ACC112 (cell line): ENCODE results near the gene HOXA10.

Experiments
- H2AFZ ChIP-seq: fragments of 200-600 bp; sonication (generic); one replicate; pipeline ENCODE4 v1.6.0; 2017; ENCODE audit warnings: antibody characterized with exemption, low read length; ENCODE audit not compliant: unreplicated experiment
- H3K27ac ChIP-seq: fragments of 200-600 bp; sonication (generic); 2 replicates; pipeline ENCODE4 v1.5.1; 2014; ENCODE audit warnings: low read depth, mild to moderate bottlenecking, antibody characterized with exemption, low read length, moderate library complexity
- H3K27me3 ChIP-seq: fragments of 200-600 bp; sonication (generic); 2 replicates; pipeline ENCODE4 v1.6.1; 2014; ENCODE audit warnings: mild to moderate bottlenecking, antibody characterized with exemption, low read length, moderate library complexity, mixed read lengths; ENCODE audit not compliant: insufficient read depth
- H3K36me3 ChIP-seq: fragments of 200-600 bp; sonication (generic); 2 replicates; pipeline ENCODE4 v1.6.1; 2016; ENCODE audit warnings: mild to moderate bottlenecking, antibody characterized with exemption, low read length, moderate library complexity, mixed read lengths; ENCODE audit not compliant: insufficient read depth
- H3K4me1 ChIP-seq: fragments of 200-600 bp; sonication (generic); one replicate; pipeline ENCODE4 v1.6.1; 2016; ENCODE audit warnings: low read length, mixed read lengths; ENCODE audit not compliant: insufficient read depth, unreplicated experiment, control insufficient read depth
- H3K4me3 ChIP-seq: fragments of 200-600 bp; sonication (generic); 2 replicates; pipeline ENCODE4 v1.5.1; 2014; ENCODE audit warnings: mild to moderate bottlenecking, low read depth, low read length
- H3K79me2 ChIP-seq: fragments of 200-600 bp; sonication (generic); one replicate; pipeline ENCODE4 v1.6.0; 2016; ENCODE audit warnings: low read length; ENCODE audit not compliant: control insufficient read depth, unreplicated experiment, insufficient read depth

The HOXA10 gene

DNA sequence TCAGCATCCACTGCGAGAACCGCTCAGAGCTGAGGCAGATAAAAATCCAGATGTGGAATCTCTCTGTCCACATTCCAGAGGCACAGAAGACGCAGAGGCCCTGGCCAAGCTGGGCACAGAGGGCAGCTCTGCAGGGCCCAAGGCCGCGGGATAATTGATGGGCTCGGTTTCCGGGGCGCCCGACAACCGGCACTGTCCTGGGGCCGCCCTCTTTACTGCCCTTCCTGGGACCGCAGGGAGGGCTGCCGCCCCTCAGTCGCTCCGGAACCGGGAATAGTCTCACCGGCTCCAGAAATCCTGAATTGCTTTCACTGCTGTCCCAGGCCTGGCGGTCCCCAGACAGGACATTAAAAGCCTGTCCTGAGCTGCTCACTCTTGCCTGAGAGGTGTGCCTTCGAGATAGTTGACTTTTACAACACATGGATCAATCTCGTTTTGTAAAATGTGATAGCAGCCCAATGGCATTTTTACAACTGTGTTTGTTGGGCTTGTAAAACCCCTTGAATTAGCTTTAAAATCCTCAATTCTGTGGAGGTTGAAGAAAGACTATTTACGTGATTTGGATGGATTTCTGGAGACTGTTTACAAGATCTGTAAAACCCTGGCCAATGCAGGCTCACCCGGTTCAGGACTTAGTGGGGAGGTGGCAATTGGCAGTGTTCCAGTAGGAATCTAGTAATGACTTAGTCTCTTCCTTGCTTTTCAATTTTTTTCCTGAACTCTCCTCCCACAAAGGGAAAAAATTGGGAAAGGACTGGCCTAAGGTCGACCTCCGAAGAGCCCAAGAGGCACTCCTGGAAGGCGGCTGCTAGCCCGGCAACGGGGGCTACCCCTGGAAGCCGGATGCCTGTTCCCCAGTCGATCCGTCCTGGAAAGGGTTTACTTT is 25.1 kb downstream of the HOXA10 start:
- Histone ChIP-seq H2AFZ (no peak overlapping the region), H3K79me2 (no peaks in the 10 kb centered on the region), H3K4me1 (no peaks in the 10 kb centered on the region), H3K4me3 (no peak overlapping the region), H3K27ac (no peak overlapping the region), H3K27me3 (peaks cover 98% of the 10 kb centered on the region), H3K36me3 (no peaks in the 10 kb centered on the region)

DNA sequence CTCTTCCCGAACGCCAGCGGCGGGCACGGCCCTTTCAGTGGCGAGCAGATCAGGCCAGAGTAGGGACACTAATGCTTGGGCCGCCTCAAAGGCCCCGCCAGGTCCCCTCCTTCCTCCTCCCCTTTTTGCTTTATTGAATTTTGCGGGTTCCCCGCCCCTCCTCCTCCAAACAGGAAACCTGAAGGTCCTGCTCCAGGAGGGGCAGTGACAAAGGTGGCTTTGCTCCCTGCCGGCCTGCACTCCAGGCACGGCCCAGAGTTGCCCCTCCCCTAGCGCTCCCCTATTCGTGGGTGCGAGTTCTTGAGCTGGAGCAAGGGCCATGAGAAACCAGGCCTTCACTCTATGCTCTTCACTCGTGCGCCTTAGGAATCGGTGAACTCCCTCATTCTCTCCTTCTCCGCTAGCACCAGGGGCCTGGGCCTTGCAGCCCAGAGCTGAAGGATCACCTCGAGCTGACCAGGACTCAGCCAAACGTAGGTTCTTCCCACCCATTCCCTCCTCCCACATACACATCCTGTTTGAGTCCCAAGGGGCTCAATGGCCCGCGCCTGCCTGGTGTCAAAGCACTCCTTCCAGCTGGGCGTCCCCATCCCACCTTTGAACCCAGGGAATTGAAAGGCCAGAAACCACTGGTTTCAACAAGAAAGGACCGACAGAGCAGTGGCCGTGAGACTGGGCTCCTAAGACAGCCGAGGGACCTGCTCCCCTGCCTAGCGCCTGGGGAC is 25.9 kb downstream of the HOXA10 start:
- Histone ChIP-seq H2AFZ (no peak overlapping the region), H3K27me3 (peaks cover 98% of the 10 kb centered on the region), H3K4me1 (no peaks in the 10 kb centered on the region), H3K4me3 (no peak overlapping the region), H3K27ac (no peak overlapping the region), H3K36me3 (no peaks in the 10 kb centered on the region), H3K79me2 (no peaks in the 10 kb centered on the region)

DNA sequence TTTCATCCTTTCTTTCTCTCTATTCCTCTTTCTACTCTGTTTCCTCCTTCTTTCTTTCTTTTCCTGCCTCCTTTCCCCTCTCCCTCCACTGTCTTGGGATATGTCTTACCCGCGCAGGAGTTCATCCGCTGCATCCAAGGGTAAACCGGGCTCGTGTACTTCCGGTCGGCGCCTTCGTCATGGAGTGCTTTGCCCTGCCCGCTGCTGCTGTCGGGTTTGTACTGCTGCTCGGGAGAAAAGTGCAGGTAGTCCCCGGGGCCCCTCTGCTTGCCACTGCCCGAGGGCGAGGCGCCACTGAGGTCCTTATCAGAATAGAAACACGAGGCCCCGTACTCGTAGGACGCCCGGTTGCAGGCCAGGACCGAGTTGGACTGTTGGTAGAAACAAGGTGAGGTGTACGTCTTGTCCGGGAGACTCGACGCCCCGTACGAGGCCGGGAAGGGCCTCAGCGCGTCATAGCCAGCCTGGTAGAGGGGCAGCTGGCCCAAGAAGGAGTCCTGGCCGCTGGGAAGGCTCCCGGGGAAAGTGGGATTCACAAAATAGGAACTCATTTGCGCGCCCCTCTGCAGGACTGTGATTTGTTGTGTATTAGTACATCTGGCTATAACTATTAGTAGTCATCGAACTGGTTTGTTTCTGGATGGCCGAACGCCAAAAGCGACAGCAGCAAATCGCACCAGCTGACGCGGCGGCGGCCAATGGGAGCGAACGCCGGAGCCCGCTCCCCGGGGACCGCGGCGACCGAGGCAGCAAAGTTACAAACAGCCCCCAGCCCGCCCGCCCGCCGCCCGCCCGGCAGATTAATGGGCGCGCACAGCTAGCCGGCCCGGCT is 26.7 kb downstream of the HOXA10 start, which contains the start of gene HOXA6:
Gene HOXA6, minus strand, starts transcription at position 576 of the 832 bp plus-strand sequence. Its CDS starts 25 bp downstream, at position 551.
- H3K4me1 ChIP-seq = no peaks in the 10 kb centered on the region
- H3K36me3 ChIP-seq = no peaks in the 10 kb centered on the region
- no peak within 1 kb of the TSS for H3K27ac ChIP-seq
- H2AFZ ChIP-seq = no peak within 1 kb of the TSS
- H3K4me3 ChIP-seq = no peak within 1 kb of the TSS
- H3K27me3 ChIP-seq = peaks cover 98% of the 10 kb centered on the region
- no peaks in the 10 kb centered on the region for H3K79me2 ChIP-seq

DNA sequence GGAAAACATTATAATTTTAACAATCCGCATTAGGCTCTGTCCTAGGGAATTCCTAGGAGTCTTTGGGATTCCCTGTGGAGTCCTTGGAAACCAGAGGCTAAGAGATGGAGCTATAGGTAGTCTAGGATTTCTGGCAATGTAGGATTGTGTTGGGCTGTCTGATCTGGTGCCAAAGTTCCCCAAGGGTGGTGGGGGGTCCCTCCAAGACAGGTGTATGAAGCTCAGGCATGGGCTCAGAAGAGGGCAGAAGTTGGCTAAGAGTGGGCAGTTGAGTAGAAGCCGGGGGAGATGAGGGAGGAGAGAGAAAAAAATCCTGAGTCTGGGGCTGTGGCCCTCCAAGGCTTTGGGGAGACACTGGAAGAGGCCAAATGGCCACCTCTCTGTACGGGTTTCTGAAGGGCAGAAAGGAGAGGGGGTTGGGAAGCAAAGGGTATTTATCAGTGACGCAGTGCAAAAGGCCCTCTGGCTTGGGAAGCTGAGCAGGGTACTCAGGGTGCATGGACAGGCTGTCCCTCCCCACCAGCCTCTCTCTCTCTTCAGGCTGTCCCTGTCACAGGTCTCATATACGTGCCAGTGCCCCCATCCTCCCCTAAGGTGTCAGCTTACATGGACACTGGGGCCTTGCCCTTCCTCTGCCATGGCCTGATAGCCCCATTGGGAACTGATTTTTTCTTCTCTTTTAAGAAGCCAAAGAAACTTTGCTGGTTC is 27.5 kb downstream of the HOXA10 start:
- no peaks in the 10 kb centered on the region for H3K79me2 ChIP-seq
- no peak overlapping the region for H3K27ac ChIP-seq
- H3K4me3 ChIP-seq = no peak overlapping the region
- H3K27me3 ChIP-seq = peaks cover 98% of the 10 kb centered on the region
- H3K36me3 ChIP-seq = no peaks in the 10 kb centered on the region
- H2AFZ ChIP-seq = no peak overlapping the region
- H3K4me1 ChIP-seq = no peaks in the 10 kb centered on the region

DNA sequence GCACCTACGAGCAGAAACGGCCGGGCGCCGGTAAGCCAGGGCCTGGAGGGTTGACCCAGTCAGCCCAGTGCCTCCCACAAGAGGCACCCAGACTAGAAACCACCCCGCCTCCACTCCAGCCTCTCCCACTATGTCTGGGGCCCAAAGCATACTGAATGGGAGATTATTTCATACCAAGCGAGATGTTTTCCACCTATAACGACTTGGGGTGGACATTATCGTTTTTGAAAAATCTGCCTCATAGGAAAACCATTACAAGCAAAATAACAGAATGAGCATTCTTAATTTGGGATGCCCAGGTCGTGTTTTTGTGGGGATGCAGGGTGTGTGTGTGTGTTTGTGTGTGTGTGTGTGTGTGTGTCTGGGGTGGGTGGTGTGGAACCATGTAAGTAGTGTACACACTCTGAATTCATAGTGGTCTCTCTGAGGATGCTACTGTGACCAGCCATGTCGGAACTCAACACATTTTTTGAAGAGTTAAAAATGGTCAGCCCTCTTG is 28.2 kb downstream of the HOXA10 start:
- Histone ChIP-seq H3K79me2 (no peaks in the 10 kb centered on the region), H3K4me1 (no peaks in the 10 kb centered on the region), H3K4me3 (no peak overlapping the region), H3K27ac (no peak overlapping the region), H2AFZ (no peak overlapping the region), H3K27me3 (peaks cover 98% of the 10 kb centered on the region), H3K36me3 (no peaks in the 10 kb centered on the region)

DNA sequence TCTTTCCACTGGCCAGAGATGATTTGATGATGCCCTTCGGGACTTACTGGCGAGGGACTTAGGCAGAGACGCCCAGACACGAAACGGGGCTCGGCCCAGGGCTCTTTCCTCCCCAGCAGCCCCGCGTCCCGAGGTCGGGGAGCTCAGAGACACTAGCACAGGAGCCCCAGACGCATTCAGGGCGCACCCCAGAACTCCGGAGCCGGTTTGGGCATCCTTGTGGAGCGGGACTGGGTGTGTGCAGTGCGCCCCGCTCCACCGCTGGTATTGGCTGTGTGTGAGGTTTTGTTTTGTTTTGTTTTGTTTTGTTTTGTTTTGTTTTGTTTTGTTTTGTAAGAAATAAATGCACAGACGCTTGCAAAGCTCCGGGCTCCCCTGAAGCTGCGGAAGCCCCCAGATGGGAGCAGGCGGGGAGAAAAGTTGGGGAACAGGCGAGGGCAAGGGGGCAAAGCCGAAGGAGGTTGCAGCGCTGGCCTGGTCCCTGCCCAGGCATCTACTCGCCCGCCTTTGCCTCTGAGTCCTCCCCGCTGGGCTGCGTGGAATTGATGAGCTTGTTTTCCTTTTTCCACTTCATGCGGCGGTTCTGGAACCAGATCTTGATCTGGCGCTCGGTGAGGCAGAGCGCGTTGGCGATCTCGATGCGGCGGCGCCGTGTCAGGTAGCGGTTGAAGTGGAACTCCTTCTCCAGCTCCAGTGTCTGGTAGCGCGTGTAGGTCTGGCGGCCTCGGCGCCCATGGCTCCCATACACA is 28.8 kb downstream of the HOXA10 start:
- no peaks in the 10 kb centered on the region for H3K79me2 ChIP-seq
- H3K36me3 ChIP-seq = no peaks in the 10 kb centered on the region
- H3K27me3 ChIP-seq = peaks cover 100% of the 10 kb centered on the region
- H3K4me1 ChIP-seq = no peaks in the 10 kb centered on the region
- peak overlapping the region; percentile 16; the same call in 1 of the 2 replicates for H3K4me3 ChIP-seq
- no peak overlapping the region for H3K27ac ChIP-seq
- no peak overlapping the region for H2AFZ ChIP-seq

DNA sequence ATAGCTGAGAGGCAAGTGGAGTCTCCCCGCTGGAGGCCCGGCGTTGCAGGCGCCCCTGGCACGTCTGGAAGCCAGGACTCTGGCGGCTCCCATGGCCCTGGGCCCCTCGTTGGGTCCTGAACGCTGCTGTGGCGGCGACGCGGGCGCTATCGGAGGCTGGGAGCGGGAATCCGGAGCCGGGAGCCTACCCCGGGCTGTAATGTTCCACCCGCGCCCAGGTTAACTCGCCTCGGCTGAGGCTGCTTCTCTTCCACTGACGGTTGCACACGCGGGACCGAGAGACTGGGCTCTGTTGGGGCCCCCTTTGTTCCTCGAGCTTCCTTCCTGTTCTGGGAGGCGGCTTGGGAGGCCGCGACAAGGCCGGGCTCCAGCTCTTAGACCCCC is 29.3 kb downstream of the HOXA10 start:
- H3K4me3 ChIP-seq = peak overlapping the region; percentile 16; the same call in 1 of the 2 replicates
- H3K4me1 ChIP-seq = no peaks in the 10 kb centered on the region
- H2AFZ ChIP-seq = no peak overlapping the region
- no peak overlapping the region for H3K27ac ChIP-seq
- H3K36me3 ChIP-seq = no peaks in the 10 kb centered on the region
- H3K27me3 ChIP-seq = peaks cover 100% of the 10 kb centered on the region
- H3K79me2 ChIP-seq = no peaks in the 10 kb centered on the region

DNA sequence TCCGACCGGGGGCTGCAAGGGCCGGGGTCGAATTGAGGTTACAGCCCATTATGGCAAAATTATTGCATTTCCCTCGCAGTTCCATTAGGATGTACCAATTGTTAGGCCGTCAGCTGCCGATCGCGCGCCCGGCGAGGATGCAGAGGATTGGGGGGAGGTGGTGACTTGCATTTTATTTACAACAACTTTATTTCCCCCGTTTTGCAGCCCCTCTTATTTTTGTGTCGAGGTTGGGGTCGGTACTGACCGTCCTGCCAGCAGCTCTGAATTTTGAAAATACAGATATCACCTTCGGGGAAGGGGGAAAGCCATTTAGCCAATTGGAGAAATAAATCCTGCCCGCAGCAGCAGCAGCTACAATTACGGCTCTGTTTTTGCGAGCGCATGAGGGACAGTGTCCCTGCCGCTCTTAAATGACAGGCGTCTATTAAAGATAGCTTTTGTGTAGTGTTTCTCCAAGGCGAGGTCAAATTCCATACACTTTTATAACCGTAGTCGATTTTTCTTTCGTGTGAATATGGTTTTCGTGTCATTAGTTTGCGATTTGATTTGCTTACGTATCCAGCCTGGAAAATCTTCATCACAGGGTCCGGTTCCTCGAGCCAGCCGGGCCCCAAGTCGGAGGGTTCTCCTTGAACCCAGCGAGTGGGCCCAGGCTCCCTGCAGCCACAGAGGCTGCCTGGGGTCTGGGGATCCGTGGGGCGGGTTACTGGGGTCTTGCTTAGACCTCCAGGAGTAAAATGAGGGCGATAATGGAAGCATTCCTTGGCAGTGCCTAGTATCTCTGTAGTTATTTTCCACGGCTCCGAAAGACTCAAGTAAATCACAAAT is 30.0 kb downstream of the HOXA10 start:
- Histone ChIP-seq H3K36me3 (no peaks in the 10 kb centered on the region), H3K27ac (no peak overlapping the region), H3K79me2 (no peaks in the 10 kb centered on the region), H2AFZ (no peak overlapping the region), H3K4me1 (no peaks in the 10 kb centered on the region), H3K4me3 (peak overlapping the region; percentile 62; the same call in 1 of the 2 replicates), H3K27me3 (peaks cover 100% of the 10 kb centered on the region)
